NCI-H1092 (cell line): Measurements from ENCODE around the gene AGMAT.
A peak's percentile ranks its signal among the peaks of the same experiment; 100 is the strongest.

Experiments
- DNase-seq: peaks from one replicate; lab custom pipeline; 2025; lab: John Stamatoyannopoulos, UW

The AGMAT gene

GRCh38 chr1:15568387-15569073 lies 16.3 kb downstream of the AGMAT start:
- no peak for DNase-seq

- DNase-seq = no peak
Measured at GRCh38 chr1:15559189-15559810, 25.6 kb downstream of the AGMAT start.

DNA sequence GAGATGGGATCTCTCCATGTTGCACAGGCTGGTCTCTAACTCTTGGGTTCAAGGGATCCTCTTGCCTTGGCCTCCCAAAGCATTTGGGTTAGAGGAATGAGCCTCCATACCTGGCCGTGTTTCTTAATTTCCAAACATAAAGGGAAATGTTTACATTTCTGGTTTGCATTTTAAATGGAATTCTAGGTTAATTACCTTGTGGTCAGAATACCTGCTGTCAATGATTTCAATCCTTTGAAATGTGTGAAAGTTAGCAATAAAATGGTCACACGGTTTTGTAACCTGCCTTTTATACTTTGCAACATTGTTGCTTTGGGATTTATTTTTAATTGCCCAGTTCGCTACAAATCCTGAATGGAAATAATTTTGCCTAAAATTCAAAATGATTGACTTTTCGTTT lies 26.3 kb downstream of the AGMAT start:
- DNase-seq = no peak

DNA sequence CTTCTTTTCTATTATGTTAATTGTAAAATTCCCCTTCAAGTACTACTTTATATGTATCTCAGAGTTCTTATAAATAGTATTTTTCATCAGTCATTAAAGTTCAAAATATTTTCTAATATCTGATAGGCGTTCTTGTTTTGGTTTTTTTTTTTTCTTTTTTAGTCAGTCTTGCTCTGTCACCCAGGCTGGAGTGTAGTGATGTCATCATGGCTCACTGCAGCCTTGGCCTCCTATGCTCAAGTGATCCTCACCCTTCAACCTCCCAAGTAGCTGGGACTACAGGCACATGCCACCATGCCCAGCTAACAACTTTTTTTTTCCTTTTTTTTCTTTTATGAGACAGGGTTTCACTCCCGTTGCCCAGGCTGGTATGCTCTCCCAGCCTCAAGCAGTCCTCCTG lies 27.3 kb downstream of the AGMAT start:
- DNase-seq = no peak

- DNase-seq = no peak
Measured at GRCh38 chr1:15557008-15557407, 27.8 kb downstream of the AGMAT start.

- DNase-seq = no peak
Measured at GRCh38 chr1:15550573-15550972, 34.3 kb downstream of the AGMAT start.

- no peak for DNase-seq
Measured at GRCh38 chr1:15546641-15547040, 38.2 kb downstream of the AGMAT start.

DNA sequence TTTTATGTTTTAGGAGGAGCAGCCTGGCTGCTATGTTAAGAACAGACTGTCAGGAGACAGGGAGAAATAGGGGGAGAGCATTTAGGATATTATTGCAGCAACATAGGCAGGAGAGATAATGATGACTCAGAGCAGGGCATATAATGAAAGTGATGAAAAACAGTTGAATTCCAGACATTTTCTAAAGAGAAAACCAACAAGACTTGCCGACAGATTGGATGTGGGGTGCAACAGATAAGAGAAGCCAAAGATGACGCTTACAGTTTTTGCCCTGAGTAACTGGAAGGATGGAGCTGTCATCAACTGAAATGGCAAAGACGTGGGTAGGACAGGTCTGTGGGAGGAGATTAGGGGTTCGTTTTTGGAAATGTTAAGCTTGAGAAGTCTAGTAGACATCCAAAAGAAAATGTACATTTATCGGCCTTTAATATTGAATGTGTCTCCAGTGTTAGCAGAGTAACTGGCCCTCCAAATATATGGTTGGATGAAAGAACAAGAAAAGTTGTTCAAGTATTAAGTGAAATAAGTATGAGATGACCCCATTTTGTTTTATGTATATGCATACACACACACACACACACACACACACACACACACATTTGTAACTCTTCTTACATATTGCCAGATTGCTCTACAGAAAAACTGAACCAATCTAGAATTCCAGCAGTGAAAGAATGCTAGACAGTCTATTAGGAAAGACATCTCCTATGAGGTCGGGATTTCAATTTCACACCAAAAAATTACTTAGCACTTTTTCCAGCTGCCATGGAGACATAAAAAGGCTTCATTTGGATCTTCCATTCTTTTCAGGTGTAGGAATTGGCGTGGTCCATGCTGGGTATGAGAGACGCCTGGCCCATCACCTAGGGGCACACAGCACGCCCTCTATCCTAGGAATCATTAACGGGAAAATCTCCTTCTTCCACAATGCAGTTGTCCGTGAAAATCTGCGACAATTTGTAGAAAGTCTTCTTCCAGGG lies 41.0 kb downstream of the AGMAT start:
- DNase-seq = no peak

GRCh38 chr1:15543251-15543588 lies 41.6 kb downstream of the AGMAT start:
- no peak for DNase-seq

- DNase-seq = no peak
Measured at GRCh38 chr1:15542388-15543250, 42.2 kb downstream of the AGMAT start.

DNA sequence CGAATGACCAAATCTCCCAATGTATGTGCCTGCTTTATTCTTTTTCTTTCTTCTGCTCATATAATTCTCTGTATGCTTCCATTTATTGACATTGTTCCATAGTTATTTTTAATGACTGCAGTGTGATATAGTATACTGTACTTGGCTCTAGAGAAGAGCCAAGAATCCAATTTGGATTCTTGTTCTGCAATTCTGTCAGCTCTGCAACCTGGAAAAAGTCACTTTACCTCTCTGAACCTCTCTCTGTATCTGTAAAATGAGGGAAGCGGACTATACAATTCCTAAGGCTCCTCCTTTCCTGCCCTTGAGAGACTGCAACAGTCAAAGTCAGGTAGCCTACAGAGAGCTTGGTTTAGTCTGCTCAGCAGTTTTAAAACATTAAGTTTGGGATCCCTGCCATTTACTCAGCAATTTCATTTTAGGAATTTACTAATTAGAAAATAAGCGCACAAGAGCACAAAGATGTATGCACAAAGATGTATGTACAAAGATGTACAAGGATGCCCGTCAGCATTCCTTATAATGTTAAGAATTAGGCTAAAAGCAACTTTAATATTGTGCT lies 43.5 kb downstream of the AGMAT start:
- DNase-seq = no peak

DNA sequence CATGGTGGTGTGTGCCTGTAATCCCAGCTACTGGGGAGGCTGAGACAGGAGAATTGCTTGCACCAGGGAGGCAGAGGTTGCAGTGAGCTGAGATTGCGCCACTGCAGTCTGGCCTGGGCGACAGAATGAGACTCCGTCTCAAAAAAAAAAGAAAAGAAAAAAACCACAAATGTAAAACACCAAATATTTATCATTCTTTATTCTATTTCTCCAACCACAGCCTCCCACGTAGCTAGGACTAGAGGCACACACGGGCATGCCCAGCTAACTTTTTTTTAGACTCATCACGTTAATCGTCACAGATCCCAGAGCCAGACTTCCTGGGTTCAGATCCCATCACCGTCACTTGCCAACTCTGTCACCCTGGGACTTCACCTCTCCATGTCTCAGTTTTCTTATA lies 44.7 kb downstream of the AGMAT start:
- DNase-seq = no peak

DNA sequence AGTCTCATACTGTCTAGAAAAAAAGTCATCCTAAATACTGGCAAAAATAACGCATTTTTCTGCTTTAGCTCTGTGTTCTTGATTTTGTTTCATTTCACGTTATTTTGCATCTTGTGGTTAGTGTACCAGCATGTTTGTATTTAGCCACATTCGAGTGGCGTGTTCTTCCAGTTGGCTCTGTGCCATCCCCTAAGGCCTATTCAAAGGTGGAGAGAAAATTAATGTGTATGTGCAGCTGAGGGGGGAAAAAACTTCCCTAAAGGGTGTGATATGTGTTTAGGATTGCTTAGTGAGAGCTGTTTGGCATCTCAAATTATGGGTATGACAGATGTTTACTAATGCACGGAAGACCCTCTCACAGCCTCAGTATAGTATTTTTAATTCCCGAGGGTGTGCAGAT lies 46.1 kb downstream of the AGMAT start:
- no peak for DNase-seq

DNA sequence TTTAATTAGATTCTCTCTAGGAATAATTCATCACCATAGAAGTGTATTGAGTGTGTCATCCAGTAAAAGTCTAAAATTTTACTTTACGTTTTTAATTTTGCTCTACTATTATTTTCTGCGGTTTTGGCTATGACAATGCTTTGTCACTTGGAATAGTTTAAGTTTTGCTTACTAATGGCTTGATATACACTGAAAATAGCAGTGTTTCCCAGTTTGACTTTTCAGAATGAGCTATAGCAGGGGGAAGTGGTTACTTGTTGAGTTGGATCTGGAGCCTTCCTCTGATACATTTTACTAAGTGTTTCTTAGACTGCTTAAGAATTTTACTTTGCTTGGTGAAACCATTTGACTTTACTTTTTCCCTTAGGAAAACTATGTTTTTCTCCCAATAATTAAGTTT lies 53.2 kb downstream of the AGMAT start:
- DNase-seq = no peak

DNA sequence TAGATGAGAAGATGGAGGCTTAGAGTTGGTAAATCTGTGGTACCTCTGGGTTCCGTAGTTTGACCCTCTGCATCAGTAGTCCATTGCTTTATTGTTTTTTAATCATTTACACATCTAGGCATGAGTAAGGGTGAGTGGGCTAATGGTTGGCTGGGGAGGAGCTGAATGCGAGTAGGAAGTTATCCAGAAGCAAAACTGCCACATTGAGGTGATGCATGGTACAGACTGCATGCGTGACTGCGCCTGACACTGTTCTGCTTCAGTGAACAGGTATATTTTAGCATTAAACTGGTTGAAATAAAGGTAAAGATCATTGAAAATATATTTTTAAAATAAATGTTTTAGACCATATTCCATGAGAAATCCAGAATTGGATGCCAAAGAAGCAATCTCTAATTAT lies 53.8 kb downstream of the AGMAT start:
- no peak for DNase-seq

DNA sequence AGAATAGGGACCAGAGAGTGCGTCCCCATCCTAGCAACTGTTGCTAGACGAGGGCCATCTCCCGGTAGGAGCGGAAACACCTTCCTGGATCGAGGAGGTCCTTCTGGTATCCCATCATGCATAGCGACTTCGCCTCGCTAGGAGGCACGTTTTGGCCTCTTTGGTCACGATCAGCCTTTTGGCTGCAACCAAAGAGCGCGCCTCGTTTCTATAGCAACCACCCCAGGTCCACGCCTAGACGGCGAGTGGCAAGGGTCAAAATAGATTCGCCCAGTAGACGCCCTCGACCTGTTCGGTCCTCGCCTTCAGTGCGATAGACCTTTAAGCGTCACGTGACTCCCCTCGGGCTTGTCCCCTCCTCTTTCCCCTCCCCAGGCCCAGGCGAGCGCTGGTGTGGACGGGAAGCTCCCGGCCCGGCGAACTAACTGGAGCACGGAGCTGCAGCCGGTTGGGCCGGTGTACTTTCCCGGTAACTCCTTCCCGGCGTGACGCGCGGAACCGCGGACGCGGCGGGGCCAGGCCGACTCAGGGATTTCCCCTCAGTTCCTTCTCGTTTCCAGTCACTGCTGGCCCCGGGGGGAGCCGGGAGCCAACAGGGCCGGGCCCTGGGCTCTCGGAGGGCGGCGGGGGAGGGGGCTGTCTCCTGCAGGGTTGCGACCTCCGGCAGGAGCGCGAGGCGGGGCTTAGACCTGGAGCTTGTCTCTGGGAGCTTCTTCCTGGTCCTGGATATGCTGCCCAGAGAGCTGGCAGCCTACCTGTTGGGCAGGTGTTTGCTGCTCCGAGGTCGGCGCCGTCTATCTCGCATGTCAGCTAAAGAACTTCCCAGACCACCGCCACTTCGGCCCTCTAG lies 58.1 kb downstream of the AGMAT start, which contains the start of gene DNAJC16:
DNAJC16 (plus strand) TSS at position 359 of the 850 bp plus-strand sequence. CDS start 2,258 bp downstream, outside the sequence.
- DNase-seq = peak; percentile 100

DNA sequence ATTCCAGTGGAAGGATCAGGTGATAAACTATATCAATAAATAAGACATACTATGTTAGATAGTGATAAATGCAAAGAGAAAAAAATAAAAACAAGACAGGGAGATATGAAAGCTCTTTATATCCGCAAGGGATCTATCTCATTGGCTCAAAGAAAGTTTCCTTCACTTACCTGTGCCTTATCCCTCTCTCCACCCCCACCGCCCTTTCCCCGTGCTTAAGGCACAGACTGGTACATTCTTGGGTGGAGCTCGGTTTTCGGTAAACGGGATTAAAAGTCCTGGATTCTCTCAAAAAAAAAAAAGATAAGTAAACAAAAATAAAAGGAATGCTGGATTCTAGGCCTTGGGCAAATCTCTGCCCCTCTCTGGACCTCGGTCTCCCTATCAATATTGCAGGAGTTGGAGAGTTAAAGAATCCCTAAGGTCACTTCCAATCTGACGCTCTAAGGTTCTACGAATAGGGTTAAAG lies 58.8 kb downstream of the AGMAT start:
- DNase-seq = no peak

GRCh38 chr1:15525050-15526020 lies 59.5 kb downstream of the AGMAT start:
- DNase-seq = no peak
